Measurements from ENCODE around the gene KSR1. TPM values are rescaled to one million over a fixed set of nuclear protein-coding genes. Genes with fewer than 3 reads are reported as not detected.
"Not testable (repeated sequence)": the region's sequence is repeated elsewhere in the genome, so short reads cannot be mapped to it uniquely, and the experiment has no call there.

The KSR1 gene
- total and polyA plus RNA-seq, 2 of the 8 experiments (the other 6 are each of a cell fraction or from before 2014, with no cell fraction given) = 14.1 to 34.7 TPM

DNA sequence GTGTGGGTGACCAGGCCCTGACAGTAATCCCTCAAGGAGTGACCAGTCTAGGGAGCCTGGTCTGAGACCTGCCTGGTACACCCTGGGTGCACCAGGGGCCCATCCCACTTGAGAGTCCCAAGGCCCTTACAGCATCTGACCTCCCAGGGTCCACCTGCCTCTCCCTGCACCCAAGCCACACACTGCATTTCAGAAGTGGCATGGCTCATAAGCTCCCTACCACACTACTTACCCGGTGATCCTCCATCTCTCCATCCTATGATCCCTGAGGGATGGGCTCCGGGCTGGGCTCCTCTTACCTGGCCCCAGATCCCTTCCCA is 215.3 kb downstream of the KSR1 start (continued):
- TF ChIP-seq, protein P1, sequence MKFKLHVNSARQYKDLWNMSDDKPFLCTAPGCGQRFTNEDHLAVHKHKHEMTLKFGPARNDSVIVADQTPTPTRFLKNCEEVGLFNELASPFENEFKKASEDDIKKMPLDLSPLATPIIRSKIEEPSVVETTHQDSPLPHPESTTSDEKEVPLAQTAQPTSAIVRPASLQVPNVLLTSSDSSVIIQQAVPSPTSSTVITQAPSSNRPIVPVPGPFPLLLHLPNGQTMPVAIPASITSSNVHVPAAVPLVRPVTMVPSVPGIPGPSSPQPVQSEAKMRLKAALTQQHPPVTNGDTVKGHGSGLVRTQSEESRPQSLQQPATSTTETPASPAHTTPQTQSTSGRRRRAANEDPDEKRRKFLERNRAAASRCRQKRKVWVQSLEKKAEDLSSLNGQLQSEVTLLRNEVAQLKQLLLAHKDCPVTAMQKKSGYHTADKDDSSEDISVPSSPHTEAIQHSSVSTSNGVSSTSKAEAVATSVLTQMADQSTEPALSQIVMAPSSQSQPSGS (IDR thresholded peaks at IDR 0.05; ENCODE audit: low read length) = no peak
- TF ChIP-seq SIX5 (IDR thresholded peaks at IDR 0.05; ENCODE audit: low read depth, low read length) (no peak), CREB1 (IDR thresholded peaks at IDR 0.05) (no peak), HDAC2 (IDR thresholded peaks at IDR 0.05; ENCODE audit: borderline replicate concordance in 1 of 2, low read depth in 2 of 2, low read length in 2 of 2) (no peak), SP1 (IDR thresholded peaks at IDR 0.05; ENCODE audit: low read depth, low read length) (no peak)
- TF ChIP-seq, protein P2, sequence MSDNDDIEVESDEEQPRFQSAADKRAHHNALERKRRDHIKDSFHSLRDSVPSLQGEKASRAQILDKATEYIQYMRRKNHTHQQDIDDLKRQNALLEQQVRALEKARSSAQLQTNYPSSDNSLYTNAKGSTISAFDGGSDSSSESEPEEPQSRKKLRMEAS (IDR thresholded peaks at IDR 0.05) = no peak
- TF ChIP-seq, protein P3, sequence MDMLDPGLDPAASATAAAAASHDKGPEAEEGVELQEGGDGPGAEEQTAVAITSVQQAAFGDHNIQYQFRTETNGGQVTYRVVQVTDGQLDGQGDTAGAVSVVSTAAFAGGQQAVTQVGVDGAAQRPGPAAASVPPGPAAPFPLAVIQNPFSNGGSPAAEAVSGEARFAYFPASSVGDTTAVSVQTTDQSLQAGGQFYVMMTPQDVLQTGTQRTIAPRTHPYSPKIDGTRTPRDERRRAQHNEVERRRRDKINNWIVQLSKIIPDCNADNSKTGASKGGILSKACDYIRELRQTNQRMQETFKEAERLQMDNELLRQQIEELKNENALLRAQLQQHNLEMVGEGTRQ (IDR thresholded peaks at IDR 0.05; ENCODE audit: low read length) = no peak

DNA sequence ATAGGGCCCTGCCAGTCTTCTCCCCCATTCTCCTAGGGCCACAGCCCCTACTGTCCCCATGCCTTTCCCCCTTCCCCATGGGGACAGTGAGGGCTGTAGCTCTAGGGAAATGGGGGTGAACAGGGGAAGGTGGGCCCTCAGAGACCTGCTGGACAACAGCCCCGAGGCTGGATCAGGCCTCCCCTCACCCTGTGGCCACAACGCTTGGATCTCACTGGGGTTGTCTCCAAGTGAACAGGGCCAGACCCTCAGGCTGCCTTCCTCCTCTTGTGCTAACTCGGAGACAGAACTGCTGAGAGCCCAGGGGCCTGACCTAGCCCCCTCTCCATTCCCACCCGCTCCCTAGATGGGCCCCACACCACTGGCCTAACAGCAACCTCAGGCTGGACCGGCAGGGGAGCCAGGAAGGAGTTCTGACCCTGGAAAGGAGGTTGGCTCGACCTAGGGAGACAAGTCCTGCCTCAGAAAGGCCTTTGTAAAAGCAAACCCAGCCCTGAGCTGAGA is 215.8 kb downstream of the KSR1 start:
- H4K5ac ChIP-seq (ENCODE audit: insufficient read length, low read depth, low read length); H3K14ac ChIP-seq (ENCODE audit: insufficient read length); H2AK5ac ChIP-seq (ENCODE audit: low read depth, low read length); H3K4ac ChIP-seq (replicated peaks; ENCODE audit: insufficient read length, low read depth, low read length); H2BK20ac ChIP-seq (ENCODE audit: low read length); H2AFZ ChIP-seq (ENCODE audit: low read length); H4K8ac ChIP-seq (ENCODE audit: extremely low read depth, insufficient read depth, low read length); H2BK15ac ChIP-seq (ENCODE audit: low read length); H3K27me3 ChIP-seq (replicated peaks in 1 of 4; ENCODE audit: control insufficient read depth in 3 of 4, extremely low read depth in 1 of 4, insufficient read depth in 3 of 4, low read length in 3 of 4); H3K23me2 ChIP-seq (ENCODE audit: low read depth, low read length); FAIRE-seq; H3K18ac ChIP-seq (ENCODE audit: extremely low read depth, low read length); H3K36me3 ChIP-seq (ENCODE audit: control insufficient read depth in 2 of 4, insufficient read depth in 4 of 4, low read length in 3 of 4); H3K4me3 ChIP-seq (ENCODE audit: extremely low read depth in 1 of 4, insufficient read depth in 2 of 4, low read depth in 3 of 4, low read length in 4 of 4); H2BK120ac ChIP-seq (replicated peaks; ENCODE audit: low read depth, low read length); DNase-seq (ENCODE audit: low read depth in 1 of 2, low spot score in 2 of 2); H3K9me3 ChIP-seq (ENCODE audit: insufficient read depth in 2 of 2, low read depth in 1 of 2, low read length in 1 of 2); H2BK12ac ChIP-seq (ENCODE audit: low read depth, low read length); H4K20me1 ChIP-seq (replicated peaks in 1 of 2; ENCODE audit: control insufficient read depth in 1 of 2, insufficient read depth in 2 of 2, low read length in 2 of 2); H3K23ac ChIP-seq (ENCODE audit: insufficient read length); H3K79me1 ChIP-seq (ENCODE audit: low read depth, low read length); H2BK5ac ChIP-seq (ENCODE audit: low read depth, low read length); POLR2A ChIA-PET (ENCODE audit: partially characterized antibody); H3K79me2 ChIP-seq (ENCODE audit: control insufficient read depth in 1 of 2, insufficient read depth in 2 of 2, low read length in 2 of 2); H3K4me2 ChIP-seq (ENCODE audit: insufficient read depth in 1 of 2, low read depth in 2 of 2, low read length in 2 of 2); H3K27ac ChIP-seq (ENCODE audit: low read depth, low read length); H3K4me1 ChIP-seq (replicated peaks in 1 of 4; ENCODE audit: control insufficient read depth in 3 of 4, insufficient read depth in 4 of 4, low read length in 3 of 4); H4K91ac ChIP-seq (replicated peaks; ENCODE audit: insufficient read length, low read length); H3K9ac ChIP-seq (replicated peaks in 1 of 4; ENCODE audit: extremely low read depth in 1 of 4, low read depth in 3 of 4, low read length in 3 of 4); H3K56ac ChIP-seq (replicated peaks; ENCODE audit: insufficient read length, low read depth, low read length): not testable (repeated sequence)
- 81% methylated on average over 6 of the region's 6 CpGs; no CpG with 5 or more reads in 1 of the 2 experiments for WGBS, 2 experiments (ENCODE audit: extremely low coverage in 1 of 2, insufficient coverage in 1 of 2, insufficient read length in 1 of 2, insufficient replicate concordance in 2 of 2, low coverage in 1 of 2, low lambda C conversion rate in 2 of 2, missing lambda C conversion rate in 1 of 2)
- CTCF ChIA-PET (ENCODE audit: partially characterized antibody) = interaction anchor here (1.2 to 3.4 kb wide), 6 partner anchors 12 to 88 kb away, joined by 3 to 14 read pairs (median 6); no protein-coding TSS in a partner anchor

Measured in H1 (cell line).